IMR-90 (cell line): ENCODE measurements around the gene CYP19A1.

Source experiments
- POLR2A ChIP-seq: IDR thresholded peaks from 2 replicates; pipeline ENCODE4 v1.6.1; 2012; ENCODE audit warnings: mild to moderate bottlenecking, low read depth, low read length
- TF ChIP-seq, protein P1 (sequence below): conservative IDR thresholded peaks from 2 replicates; pipeline ENCODE4 v1.5.1; 2012; ENCODE audit warnings: mild to moderate bottlenecking, low read depth, low read length, improper control_type of control experiment

DNA sequence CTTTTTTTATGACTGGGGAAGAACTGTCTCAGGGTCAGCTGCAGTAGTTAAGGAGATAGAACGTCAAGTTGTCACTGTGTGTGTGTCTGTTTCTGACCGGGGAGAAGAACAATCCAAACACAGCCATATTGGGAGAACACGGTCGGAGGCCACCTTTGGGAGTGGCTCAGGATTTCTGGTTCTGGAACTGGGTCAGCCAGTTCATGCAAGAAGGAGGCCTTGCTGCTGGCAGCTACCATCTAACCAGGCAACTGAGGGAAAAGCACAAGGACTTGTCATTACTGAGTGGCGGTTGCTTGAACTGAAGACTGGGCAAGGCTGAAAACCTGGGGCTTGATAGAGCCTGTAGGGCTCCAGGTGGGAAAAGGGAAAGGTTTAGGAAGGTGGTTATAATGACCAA, 27.7 kb upstream of the CYP19A1 start:
- no peak for TF ChIP-seq POLR2A
- TF ChIP-seq, protein P1, sequence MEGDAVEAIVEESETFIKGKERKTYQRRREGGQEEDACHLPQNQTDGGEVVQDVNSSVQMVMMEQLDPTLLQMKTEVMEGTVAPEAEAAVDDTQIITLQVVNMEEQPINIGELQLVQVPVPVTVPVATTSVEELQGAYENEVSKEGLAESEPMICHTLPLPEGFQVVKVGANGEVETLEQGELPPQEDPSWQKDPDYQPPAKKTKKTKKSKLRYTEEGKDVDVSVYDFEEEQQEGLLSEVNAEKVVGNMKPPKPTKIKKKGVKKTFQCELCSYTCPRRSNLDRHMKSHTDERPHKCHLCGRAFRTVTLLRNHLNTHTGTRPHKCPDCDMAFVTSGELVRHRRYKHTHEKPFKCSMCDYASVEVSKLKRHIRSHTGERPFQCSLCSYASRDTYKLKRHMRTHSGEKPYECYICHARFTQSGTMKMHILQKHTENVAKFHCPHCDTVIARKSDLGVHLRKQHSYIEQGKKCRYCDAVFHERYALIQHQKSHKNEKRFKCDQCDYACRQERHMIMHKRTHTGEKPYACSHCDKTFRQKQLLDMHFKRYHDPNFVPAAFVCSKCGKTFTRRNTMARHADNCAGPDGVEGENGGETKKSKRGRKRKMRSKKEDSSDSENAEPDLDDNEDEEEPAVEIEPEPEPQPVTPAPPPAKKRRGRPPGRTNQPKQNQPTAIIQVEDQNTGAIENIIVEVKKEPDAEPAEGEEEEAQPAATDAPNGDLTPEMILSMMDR = no peak
